Measurements from ENCODE around the gene SLC9A3.
"Not testable (repeated sequence)": the region's sequence is repeated elsewhere in the genome, so short reads cannot be mapped to it uniquely, and the experiment has no call there.

Gene SLC9A3

GRCh38 chr5:525916-526315 lies 1.7 kb upstream of the SLC9A3 start:
- DNase-seq (ENCODE audit: low read depth), result no peak

GRCh38 chr5:524973-525761 lies 918 bp upstream of the SLC9A3 start:
- DNase-seq (ENCODE audit: low read depth), result no peak

GRCh38 chr5:523441-524222 lies 617 bp downstream of the SLC9A3 start:
- no peak for DNase-seq (ENCODE audit: low read depth)

DNA sequence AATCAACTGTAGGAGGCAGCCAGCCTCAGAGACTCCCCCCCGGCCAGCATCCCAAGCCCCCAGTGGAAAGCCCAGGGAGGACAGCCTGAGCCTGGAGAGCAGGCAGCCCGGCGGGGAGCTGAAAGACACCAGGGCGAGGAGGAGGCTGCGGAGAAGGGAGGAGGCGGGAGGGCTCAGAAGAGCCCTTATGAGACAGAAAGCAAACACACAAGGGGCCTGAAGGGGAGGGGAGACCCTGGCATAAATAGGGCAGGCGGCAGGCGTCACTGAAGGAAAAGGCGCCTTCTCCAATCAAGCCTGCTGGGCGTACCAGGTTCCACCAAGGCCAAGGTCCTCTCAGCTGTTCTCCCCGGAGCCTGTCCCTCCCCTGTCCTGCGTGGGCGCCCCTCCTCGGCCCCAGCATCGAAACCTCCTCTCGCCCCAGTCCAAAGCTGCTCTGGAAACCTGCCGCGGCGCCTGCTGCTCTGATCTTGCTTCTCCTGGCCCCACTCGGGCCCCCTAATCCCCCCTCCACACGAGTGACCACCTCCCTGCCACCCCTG lies 1.3 kb downstream of the SLC9A3 start:
- DNase-seq (ENCODE audit: low read depth), result no peak

DNA sequence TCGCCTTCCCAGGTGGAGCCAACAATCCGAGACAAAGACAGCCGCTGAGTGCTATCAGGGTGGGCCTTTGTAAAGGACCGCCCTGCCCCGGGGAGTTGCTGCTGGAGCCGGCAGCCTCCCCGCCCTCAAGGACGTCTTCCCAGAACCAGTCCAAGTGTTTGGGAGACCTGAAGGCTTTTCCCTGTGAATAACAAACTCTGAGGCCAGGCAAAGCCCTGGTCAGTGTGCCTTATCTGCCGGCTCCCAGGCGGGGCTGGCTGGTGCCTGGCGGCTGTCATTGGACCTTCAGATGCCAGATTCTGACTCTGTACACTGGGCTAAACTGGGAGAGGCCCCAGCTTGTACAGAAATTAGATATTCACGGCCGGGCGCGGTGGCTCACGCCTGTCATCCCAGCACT lies 2.1 kb downstream of the SLC9A3 start:
- DNase-seq (ENCODE audit: low read depth), result no peak

GRCh38 chr5:521680-522079 lies 2.6 kb downstream of the SLC9A3 start:
- no peak for DNase-seq (ENCODE audit: low read depth)

- DNase-seq (ENCODE audit: low read depth), result no peak
Observed at GRCh38 chr5:520850-521226, 3.4 kb downstream of the SLC9A3 start.

DNA sequence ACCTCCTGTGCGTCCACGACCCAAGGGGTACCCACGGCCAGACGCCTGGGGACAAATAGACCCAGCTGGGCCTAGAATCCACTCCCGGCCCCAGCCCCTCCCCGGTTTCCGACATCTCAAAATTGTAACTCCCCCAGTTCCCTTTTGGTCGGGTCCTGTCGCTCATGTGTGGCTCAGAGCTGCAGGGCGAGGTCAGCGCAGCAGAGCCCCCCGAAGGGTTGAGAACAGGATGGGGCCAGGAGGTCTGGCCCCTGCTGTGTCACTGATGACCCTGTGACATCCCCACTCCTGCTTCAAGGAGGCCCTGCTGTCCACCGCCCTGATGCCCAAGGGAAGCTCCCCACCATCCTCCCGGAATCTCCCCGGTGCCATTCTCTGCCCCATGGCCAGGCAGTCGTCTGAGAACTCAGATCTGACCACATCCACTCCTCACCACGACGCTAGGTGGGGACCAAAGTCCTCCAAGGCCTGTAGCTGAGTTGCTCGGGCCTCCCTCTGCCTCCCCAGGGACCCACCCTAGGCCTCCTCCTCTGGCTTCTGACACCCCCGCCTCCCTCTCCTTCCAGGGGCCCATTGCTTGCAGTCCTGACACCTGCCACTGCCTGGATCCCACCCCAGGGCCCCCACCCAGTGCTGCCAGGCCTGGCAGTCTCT lies 3.9 kb downstream of the SLC9A3 start:
- no peak for DNase-seq (ENCODE audit: low read depth)

GRCh38 chr5:518721-519120 lies 5.5 kb downstream of the SLC9A3 start:
- DNase-seq (ENCODE audit: low read depth), result no peak

GRCh38 chr5:517535-518100 lies 6.6 kb downstream of the SLC9A3 start:
- no peak for DNase-seq (ENCODE audit: low read depth)

GRCh38 chr5:516980-517379 lies 7.3 kb downstream of the SLC9A3 start:
- DNase-seq (ENCODE audit: low read depth), result no peak

DNA sequence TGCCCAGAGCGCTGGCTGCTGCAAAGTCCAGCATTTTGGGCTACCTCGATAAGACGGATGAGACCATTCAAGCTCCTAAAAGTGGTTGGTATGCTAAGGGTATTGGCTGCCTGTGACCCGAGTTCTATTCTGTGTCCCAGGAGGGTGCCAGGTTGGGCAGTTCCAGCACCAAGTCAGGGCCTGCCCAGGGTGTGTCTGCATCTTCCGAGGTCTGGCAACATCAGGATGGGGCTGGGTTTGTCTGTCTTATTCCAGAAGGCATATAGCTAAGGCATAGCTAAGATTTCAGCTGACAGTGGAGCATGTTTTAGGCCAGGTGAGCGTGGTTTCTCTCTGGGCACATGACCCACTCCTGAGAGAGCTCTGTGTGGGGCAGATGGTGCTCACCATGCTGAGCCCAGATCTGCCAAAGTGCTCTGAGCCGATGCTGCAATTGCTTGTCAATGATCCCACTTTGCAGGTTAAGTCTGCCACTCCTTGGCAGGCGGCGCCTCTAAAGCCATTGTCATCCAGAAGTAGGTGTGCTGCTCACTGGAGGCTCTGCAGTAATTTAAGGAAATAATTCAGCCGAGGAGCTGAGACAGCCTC lies 7.8 kb downstream of the SLC9A3 start:
- DNase-seq (ENCODE audit: low read depth), result no peak

- no peak for DNase-seq (ENCODE audit: low read depth)
Observed at GRCh38 chr5:515273-515836, 8.9 kb downstream of the SLC9A3 start.

DNA sequence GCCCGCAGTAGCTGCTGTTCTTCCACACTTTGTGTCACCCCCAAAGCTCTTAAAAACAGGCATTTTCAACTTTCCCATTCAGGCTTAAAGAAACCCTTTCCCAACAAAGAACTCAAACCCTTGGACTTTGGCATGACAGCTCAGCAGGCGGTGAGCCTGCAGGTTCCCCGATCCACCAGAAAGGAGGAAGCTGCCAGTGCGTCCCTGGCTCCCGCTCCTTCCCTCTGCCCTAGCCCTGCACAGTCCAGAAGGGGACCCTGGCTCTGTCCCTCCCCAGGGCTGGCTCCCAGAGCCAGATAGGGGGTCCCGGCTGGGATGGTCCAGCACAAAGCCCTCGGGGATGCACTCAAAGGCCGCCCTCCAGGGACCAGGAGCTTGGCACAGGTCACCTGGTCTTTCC lies 9.6 kb downstream of the SLC9A3 start:
- DNase-seq (ENCODE audit: low read depth), result no peak

DNA sequence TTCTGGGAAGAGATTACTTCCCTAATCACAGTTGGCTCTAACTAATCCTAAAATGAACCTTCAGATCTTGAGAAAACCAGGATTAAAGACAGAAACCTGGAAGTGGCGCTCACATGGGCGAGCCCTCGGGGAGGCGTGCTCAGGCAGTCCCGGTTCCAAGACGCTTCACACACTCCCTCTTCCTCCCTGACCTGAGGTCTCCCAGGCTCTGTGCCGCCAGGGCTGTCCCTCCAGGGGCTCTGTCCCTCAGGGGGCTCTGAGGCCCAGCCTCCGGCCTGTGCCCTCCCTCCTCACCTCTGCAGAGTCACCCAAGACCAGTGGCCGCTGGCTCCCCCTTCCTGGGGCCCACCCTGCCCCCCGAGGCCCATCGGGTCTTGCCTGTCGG lies 10.2 kb downstream of the SLC9A3 start:
- DNase-seq (ENCODE audit: low read depth), result no peak

- DNase-seq (ENCODE audit: low read depth), result no peak
Observed at GRCh38 chr5:513216-514100, 10.8 kb downstream of the SLC9A3 start.

- no peak for DNase-seq (ENCODE audit: low read depth)
Observed at GRCh38 chr5:511476-511875, 12.8 kb downstream of the SLC9A3 start.

- DNase-seq (ENCODE audit: low read depth), result no peak
Observed at GRCh38 chr5:510521-510920, 13.7 kb downstream of the SLC9A3 start.

DNA sequence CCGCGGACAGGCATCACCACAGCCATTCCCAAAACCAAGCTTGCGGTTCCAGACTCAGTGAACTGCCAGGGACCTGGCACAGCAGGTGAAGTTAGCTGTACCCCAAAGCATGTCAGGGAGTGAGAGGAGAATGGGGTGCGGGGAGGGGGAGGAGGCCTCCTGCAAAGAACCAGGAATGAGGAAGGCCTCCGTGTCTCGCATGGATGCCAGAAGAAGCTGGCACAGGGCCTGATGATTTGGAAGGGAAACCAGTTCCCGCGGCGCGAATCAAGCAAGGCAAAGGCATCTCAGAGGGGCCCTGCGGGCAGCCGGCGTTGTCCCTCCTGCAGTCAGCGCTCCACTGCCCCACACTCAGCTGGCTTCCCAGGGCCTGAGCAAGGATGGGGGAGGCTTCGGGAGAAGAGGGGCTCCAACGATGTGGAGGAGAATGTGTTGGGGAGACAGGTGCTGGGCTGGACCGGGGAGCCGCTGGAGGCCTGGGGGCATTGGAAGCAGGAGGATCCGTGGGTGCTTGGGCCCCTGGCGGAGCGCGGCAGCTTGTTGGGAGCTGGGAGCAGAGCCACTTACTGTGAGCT lies 14.6 kb downstream of the SLC9A3 start:
- no peak for DNase-seq (ENCODE audit: low read depth)

- DNase-seq (ENCODE audit: low read depth), result not testable (repeated sequence)
Observed at GRCh38 chr5:507986-508575, 16.2 kb downstream of the SLC9A3 start.
